ENCODE measurements around the gene KANK4.

DNA sequence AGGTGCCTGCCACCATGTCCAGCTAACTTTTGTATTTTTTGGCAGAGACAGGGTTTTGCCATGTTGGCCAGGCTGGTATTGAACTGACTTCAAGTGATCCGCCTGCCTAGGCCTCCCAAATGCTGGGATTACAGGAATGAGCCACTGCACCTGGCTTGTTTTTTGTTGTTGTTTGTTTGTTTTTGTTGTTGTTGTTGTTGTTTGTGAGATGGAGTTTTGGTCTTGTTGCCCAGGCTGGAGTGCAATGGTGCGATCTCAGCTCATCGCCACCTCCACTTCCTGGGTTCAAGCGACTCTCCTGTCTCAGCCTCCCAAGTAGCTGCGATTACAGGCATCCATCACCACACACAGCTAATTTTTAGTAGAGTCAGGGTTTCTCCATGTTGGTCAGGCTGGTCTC lies 131.7 kb downstream of the KANK4 start:
- TF ChIP-seq, protein P1, sequence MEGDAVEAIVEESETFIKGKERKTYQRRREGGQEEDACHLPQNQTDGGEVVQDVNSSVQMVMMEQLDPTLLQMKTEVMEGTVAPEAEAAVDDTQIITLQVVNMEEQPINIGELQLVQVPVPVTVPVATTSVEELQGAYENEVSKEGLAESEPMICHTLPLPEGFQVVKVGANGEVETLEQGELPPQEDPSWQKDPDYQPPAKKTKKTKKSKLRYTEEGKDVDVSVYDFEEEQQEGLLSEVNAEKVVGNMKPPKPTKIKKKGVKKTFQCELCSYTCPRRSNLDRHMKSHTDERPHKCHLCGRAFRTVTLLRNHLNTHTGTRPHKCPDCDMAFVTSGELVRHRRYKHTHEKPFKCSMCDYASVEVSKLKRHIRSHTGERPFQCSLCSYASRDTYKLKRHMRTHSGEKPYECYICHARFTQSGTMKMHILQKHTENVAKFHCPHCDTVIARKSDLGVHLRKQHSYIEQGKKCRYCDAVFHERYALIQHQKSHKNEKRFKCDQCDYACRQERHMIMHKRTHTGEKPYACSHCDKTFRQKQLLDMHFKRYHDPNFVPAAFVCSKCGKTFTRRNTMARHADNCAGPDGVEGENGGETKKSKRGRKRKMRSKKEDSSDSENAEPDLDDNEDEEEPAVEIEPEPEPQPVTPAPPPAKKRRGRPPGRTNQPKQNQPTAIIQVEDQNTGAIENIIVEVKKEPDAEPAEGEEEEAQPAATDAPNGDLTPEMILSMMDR (IDR thresholded peaks at IDR 0.05; ENCODE audit: borderline replicate concordance, extremely low read depth, low read length, poor library complexity, severe bottlenecking) = no peak
- TF ChIP-seq EZH2 (IDR thresholded peaks at IDR 0.05; ENCODE audit: borderline replicate concordance, low read depth, low read length, severe bottlenecking) = no peak
